GM21367 (cell line): ENCODE data around the gene MACF1.

Experiments used
- ATAC-seq: cut with Tn5 transposase; IDR thresholded peaks from one replicate; pipeline ENCODE4 v1.9.1; 2021; ENCODE audit not compliant: unreplicated experiment

MACF1 gene

GRCh38 chr1:39258925-39259244, 54.4 kb downstream of the MACF1 start:
- ATAC-seq = no peak

DNA sequence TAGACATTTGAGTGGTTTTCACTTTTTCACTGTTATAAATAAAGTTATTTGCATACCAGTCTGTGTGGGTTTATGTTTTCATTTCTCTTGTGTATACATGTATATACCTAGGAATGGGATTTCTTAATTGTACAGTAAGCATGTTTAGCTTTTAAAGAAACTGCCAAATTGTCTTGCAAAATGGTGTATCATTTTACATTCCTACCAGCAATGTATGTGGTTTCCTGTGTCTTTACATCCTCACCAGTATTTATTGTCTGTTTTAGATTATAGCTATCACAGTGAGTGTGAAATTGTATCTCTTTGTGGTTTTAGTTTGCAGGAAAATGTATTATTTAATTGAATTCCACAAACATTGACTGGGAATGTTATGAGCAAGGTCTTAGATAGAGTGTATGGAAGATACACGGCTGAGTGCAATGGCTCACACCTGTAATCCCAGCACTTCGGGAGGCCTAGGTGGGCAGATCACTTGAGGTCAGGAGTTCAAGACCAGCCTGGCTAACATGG, 57.3 kb downstream of the MACF1 start:
- ATAC-seq = no peak

DNA sequence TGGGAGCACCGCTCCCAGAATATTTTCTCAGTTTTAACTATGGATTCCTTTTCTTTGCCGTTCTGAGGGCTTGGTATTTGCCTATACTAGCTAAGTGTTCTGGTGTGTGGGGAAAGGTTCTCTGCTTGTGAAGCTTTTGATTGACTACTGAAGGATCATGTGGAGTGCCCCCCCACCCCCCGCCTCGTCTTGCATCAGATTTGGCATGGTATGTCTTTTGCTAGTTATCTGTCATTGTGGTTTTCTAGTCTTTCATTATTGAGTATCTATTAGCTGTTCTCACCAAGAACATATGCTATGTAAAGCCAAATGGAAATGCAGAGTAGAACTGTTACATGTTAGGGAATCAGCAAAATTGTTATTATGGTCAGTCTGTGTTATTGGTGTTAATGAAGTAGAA, 58.3 kb downstream of the MACF1 start:
- no peak for ATAC-seq

GRCh38 chr1:39266269-39266668, 61.8 kb downstream of the MACF1 start:
- no peak for ATAC-seq

DNA sequence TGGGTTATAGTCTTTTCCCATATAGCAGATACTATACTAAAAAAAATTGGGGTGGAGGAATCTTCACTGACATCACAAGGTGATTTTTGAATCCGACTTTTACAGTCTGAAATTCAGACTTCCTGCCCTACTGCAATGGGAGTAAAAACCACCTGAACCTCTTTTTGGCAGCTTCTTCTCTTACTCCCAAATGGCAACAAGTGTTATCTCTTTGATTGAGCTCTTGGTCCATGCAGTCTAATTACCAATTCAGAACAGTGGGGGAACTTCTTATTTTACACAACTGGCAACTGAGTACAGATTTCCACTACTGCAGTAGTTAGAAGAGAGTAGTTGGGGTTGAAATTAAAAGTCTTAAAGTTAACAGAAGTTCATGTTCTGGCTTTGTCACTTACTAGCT, 62.3 kb downstream of the MACF1 start:
- no peak for ATAC-seq

DNA sequence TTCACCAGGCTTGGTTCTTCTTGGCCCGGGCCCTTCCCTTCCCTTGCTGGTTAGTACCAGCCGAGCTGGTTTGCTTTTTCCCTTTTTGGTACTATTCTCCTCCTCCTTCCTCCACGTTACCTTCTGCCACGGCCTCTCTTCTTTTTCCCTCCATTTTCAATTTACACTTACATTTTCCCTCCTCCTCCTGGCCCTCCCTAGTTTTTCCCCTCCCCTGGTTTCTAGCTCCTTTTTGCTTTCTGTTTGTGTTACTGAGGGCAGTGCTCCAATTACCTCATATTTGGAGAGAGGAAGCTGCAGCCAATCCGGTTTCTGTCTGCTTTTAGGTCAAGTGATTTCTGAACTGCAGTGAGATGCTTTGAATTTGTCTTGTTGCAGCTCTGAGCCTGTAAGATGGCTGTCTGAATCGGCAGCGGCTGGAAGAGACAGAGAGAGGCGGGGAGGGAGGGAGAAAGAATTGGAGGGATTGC, 63.7 kb downstream of the MACF1 start:
- no peak for ATAC-seq

GRCh38 chr1:39268906-39269305, 64.4 kb downstream of the MACF1 start:
- no peak for ATAC-seq

GRCh38 chr1:39269349-39269748, 64.9 kb downstream of the MACF1 start:
- ATAC-seq = no peak

- no peak for ATAC-seq
Observed at GRCh38 chr1:39269791-39270342, 65.4 kb downstream of the MACF1 start.

DNA sequence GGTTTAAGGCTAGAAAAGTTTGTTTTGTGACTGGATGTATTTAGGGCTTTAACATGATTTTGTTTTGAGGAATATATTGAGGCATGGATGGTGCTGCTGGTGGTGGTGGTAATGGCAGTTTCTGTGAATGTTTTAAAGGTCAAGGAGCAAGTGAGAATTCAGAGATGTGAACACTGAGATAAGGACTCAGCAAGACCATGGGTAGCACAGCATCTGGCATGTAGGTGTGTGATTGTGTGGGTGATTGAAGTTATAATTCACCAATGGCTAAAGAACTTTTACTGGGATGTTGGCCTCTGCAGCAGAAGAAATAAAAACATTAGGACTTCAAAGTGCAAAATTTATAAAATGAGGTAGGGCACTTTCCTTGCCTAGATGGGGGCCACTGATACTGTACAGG, 65.9 kb downstream of the MACF1 start:
- ATAC-seq = no peak

- ATAC-seq = peak; percentile 39
Observed at GRCh38 chr1:39272027-39272797, 67.7 kb downstream of the MACF1 start.

GRCh38 chr1:39272798-39273469, 68.4 kb downstream of the MACF1 start:
- ATAC-seq = no peak

DNA sequence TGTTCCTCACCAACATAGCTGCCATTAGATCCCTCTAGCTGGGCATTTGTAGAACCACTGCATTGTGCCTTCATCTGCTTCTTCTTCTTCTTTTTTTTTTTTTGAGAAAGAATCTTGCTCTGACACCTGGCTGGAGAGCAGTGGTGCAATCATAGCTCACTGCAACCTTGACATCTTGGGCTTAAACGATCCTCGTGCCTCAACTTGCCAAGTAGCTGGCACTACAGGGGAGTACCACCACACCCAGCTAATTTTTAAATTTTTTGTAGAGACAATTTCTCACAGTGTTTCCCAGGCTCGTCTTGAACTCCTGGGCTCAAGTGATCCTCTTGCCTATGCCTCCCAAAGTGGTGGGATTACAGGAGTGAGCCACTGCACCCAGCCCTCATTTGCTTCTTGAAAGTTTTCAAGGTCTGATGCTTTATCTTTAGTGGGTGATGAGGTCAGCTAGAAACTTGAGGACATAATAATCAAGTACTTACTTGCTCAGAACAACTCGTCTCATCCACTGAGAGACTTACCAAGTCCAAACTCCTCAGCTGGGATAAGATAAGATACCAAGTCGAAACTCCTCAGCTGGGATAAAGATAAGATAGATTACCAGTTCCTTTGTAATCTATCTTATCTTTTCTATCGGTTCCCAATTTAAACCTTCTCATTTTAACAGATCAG, 71.5 kb downstream of the MACF1 start:
- no peak for ATAC-seq

- ATAC-seq = no peak
Observed at GRCh38 chr1:39277879-39278278, 73.4 kb downstream of the MACF1 start.

GRCh38 chr1:39282537-39283216, 78.2 kb downstream of the MACF1 start:
- no peak for ATAC-seq

GRCh38 chr1:39283858-39284257, 79.4 kb downstream of the MACF1 start:
- ATAC-seq = no peak

DNA sequence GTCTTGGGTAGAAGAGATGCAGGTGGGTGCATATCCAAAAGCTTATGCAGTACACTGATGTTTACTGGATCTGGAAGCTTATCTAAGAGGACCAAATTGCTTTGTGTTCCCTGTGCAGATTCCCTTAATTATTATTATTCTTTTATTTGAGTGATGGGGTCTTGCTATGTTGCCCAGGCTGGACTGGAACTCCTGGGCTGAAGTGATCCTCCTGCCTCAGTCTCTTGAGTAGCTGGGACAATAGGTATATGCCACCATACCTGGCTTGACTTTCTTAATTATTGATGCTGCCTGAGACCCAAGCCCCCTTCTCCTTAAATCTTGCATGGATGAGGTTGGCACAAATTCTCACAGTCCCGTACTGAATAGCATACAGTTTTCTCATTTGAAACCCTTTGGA, 83.0 kb downstream of the MACF1 start:
- ATAC-seq = no peak

DNA sequence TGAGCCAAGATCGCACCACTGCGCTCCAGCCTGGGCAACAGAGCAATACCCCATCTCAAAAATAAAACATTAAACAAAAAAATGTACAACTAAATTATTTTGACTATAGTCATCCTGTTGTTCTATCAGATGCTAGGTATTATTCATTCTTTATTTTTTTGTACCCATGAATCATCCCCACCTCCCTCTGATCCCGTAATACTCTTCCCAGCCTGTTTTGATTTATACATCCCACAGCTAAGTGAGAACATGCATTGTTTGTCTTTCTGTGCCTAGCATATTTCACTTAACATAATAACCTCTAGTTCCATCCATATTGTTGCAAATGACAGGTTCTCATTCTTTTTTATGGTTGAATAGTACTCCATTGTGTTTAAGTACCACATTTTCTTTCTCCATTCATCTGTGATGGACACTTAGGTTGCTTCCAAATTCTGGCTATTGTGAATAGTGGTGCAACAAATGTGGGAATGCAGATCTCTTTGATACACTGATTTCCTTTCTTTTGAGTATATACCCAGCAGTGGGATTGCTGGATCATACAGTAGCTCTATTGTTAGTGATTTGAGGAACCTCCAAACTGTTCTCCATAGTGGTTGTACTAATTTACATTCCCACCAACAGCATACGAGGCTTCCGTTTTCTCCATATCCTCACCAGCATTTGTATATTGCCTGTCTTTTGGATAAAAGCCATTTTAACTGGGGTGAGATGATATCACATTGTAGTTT, 84.4 kb downstream of the MACF1 start:
- ATAC-seq = no peak

GRCh38 chr1:39292401-39292800, 87.9 kb downstream of the MACF1 start:
- ATAC-seq = no peak

DNA sequence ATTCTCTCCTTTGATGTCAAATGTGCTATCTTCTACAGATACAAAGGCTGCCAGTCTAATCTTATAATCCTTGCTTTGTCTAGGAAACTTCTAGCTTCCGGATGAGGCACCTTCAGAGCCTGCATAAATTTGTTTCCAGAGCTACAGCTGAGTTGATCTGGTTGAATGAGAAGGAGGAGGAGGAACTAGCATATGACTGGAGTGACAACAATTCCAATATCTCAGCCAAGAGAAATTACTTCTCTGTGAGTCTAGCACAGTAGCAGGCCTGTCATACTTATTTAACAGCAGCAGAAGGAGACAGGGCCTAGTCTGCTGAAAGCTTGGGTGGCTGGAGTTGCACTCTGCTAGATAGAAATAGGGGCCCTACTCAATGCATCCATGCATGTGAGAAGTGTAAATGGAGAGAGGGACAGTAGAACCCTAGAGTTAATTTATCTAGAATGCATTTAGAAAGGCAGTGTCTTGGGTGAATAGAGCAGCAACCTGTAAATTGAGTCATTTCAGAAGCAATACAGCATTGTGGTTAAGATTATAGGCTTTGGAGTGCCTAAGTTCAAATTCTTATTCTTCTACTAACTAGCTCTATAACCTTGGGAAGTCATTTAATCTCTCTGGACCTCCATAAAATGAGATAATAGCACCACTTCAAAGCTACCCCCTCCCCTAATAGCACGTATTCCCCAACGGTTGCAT, 89.0 kb downstream of the MACF1 start:
- ATAC-seq = no peak
